Measurements from ENCODE around the gene PER3. TPM values are rescaled to one million over a fixed set of nuclear protein-coding genes. Genes with fewer than 3 reads are reported as not detected.

The PER3 gene
- total and polyA plus RNA-seq, 2 donors from 2014 or later, result 5.1 to 23.8 TPM

DNA sequence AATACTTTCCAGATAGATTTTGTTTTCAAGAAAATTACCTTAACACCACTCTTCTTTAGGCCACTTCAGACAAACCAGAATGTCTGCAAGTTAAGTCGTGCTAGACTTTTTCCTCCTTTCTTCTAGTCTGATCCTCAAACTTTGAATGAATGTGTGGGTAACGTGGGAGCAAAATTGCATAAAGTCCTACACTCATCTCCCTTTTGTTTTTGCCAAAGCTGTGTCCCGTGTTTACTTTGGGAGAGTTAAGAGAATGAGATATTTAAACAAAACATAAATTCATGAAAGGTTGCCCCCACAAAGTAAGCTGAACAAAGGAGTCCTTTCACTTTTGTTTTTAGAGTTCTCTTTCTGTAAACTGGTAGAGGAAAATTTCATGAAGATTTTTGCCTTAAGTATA lies 29.9 kb upstream of the PER3 start:
- Histone ChIP-seq H3K27me3 (ENCODE audit: control insufficient read depth, insufficient read depth, low read length) (no peaks in the 10 kb centered on the region), H3K9ac (ENCODE audit: low read length in 3 of 3) (no peak overlapping the region), H3K36me3 (ENCODE audit: control insufficient read depth in 2 of 3, insufficient read depth in 3 of 3, low read length in 3 of 3) (no peaks in the 10 kb centered on the region), H3K9me3 (ENCODE audit: control insufficient read depth in 2 of 3, insufficient read depth in 1 of 3, low read length in 3 of 3) (no peaks in the 10 kb centered on the region), H3K4me1 (ENCODE audit: control insufficient read depth in 2 of 3, insufficient read depth in 2 of 3, low read depth in 1 of 3, low read length in 3 of 3) (no peaks in the 10 kb centered on the region), H3K4me3 (ENCODE audit: low read length in 3 of 3) (no peak overlapping the region), H3K27ac (ENCODE audit: low read depth in 2 of 2, low read length in 2 of 2) (no peak overlapping the region)
- intact Hi-C loops (cut with DNase I), result no loop called here
- FAIRE-seq (no peak), DNase-seq (no peak)
- TF ChIP-seq, protein P1, sequence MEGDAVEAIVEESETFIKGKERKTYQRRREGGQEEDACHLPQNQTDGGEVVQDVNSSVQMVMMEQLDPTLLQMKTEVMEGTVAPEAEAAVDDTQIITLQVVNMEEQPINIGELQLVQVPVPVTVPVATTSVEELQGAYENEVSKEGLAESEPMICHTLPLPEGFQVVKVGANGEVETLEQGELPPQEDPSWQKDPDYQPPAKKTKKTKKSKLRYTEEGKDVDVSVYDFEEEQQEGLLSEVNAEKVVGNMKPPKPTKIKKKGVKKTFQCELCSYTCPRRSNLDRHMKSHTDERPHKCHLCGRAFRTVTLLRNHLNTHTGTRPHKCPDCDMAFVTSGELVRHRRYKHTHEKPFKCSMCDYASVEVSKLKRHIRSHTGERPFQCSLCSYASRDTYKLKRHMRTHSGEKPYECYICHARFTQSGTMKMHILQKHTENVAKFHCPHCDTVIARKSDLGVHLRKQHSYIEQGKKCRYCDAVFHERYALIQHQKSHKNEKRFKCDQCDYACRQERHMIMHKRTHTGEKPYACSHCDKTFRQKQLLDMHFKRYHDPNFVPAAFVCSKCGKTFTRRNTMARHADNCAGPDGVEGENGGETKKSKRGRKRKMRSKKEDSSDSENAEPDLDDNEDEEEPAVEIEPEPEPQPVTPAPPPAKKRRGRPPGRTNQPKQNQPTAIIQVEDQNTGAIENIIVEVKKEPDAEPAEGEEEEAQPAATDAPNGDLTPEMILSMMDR (IDR thresholded peaks at IDR 0.05; ENCODE audit: borderline replicate concordance, extremely low read depth, insufficient read depth), result no peak

DNA sequence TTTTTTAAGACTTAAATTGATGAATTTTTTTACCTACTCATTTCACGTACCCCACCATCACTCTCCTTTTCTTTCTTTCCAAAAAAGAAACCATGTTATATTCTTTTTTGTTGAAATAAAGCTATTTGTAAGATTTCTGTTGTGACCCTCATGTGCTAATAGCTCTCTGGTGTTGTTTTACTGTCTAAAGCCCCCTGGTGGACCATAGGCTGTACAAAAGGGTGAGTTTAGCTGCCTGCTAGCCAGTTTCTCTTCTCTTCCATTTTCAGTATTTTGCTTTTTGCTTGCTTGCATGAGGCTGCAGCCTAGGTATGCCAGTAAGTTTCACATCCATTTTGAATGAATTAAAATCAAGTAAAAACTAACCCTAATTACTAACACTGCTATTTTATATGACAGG lies 28.6 kb upstream of the PER3 start:
- intact Hi-C loops (cut with DNase I), result no loop called here

DNA sequence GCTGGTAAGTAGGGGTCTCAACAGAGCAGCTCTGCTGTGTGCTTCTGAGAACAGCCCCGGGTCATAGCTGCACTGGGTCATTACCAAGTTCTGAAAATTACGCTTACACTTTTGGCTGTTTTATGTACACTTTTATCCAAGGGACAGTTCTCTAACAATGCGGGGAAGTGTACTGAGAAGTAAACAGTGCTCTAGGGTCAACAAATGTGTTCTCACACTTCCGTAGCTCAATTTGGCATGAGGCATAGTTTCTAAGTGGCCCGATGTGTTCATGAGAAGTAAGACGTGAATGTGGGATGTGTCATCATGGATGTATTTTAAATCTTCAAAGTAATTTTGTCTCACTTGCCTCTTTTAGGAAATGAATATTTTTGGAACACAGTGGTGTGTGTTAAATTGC lies 23.8 kb upstream of the PER3 start:
- no peak for FAIRE-seq
- intact Hi-C loops (cut with DNase I), result no loop called here
- no peak overlapping the region for H3K4me3 ChIP-seq (ENCODE audit: low read length in 3 of 3)
- H3K9ac ChIP-seq (ENCODE audit: low read length in 3 of 3), result no peak overlapping the region
- H3K9me3 ChIP-seq (ENCODE audit: control insufficient read depth in 2 of 3, insufficient read depth in 1 of 3, low read length in 3 of 3), result no peaks in the 10 kb centered on the region
- H3K36me3 ChIP-seq (ENCODE audit: control insufficient read depth in 2 of 3, insufficient read depth in 3 of 3, low read length in 3 of 3), result no peaks in the 10 kb centered on the region
- H3K27ac ChIP-seq (ENCODE audit: low read depth in 2 of 2, low read length in 2 of 2), result no peak overlapping the region
- TF ChIP-seq, protein P1 (IDR thresholded peaks at IDR 0.05; ENCODE audit: borderline replicate concordance, extremely low read depth, insufficient read depth), result no peak
- no peak for DNase-seq
- no peaks in the 10 kb centered on the region for H3K4me1 ChIP-seq (ENCODE audit: control insufficient read depth in 2 of 3, insufficient read depth in 2 of 3, low read depth in 1 of 3, low read length in 3 of 3)
- H3K27me3 ChIP-seq (ENCODE audit: control insufficient read depth, insufficient read depth, low read length), result no peaks in the 10 kb centered on the region

More for the DNA sequence above, 28.6 kb upstream of the PER3 start:
- Histone ChIP-seq H3K9ac (ENCODE audit: low read length in 3 of 3) (no peak overlapping the region), H3K4me3 (ENCODE audit: low read length in 3 of 3) (no peak overlapping the region), H3K4me1 (ENCODE audit: control insufficient read depth in 2 of 3, insufficient read depth in 2 of 3, low read depth in 1 of 3, low read length in 3 of 3) (no peaks in the 10 kb centered on the region), H3K27me3 (ENCODE audit: control insufficient read depth, insufficient read depth, low read length) (no peaks in the 10 kb centered on the region), H3K36me3 (ENCODE audit: control insufficient read depth in 2 of 3, insufficient read depth in 3 of 3, low read length in 3 of 3) (no peaks in the 10 kb centered on the region), H3K9me3 (ENCODE audit: control insufficient read depth in 2 of 3, insufficient read depth in 1 of 3, low read length in 3 of 3) (no peaks in the 10 kb centered on the region), H3K27ac (ENCODE audit: low read depth in 2 of 2, low read length in 2 of 2) (no peak overlapping the region)
- peak in 2 of 5 donors; percentile 40 to 43 for DNase-seq
- TF ChIP-seq, protein P1 (IDR thresholded peaks at IDR 0.05; ENCODE audit: borderline replicate concordance, extremely low read depth, insufficient read depth), result no peak
- FAIRE-seq, result no peak

DNA sequence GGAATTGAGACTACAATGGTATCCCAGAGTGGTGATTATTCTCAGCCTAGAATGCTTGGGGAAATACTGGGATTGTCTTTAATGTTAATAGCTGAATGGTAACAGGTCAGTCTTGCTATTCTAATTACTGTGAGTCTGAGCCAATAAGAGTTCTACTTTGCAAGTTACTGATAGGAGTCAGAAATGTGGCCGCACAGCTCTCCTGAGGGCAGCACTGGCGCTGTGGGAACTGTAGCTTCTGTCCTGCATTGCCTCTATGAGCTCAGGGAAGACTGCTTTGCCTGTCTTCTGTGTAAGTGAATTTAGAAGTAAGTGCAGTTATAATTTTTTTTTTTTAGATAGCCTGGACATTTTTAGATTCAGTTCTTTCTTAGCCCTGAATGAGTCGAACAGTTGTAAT lies 23.0 kb upstream of the PER3 start:
- no peaks in the 10 kb centered on the region for H3K9me3 ChIP-seq (ENCODE audit: control insufficient read depth in 2 of 3, insufficient read depth in 1 of 3, low read length in 3 of 3)
- no peak overlapping the region for H3K4me3 ChIP-seq (ENCODE audit: low read length in 3 of 3)
- H3K27me3 ChIP-seq (ENCODE audit: control insufficient read depth, insufficient read depth, low read length), result no peaks in the 10 kb centered on the region
- H3K27ac ChIP-seq (ENCODE audit: low read depth in 2 of 2, low read length in 2 of 2), result no peak overlapping the region
- no peak for DNase-seq
- no peaks in the 10 kb centered on the region for H3K4me1 ChIP-seq (ENCODE audit: control insufficient read depth in 2 of 3, insufficient read depth in 2 of 3, low read depth in 1 of 3, low read length in 3 of 3)
- intact Hi-C loops (cut with DNase I), result no loop called here
- FAIRE-seq, result no peak
- TF ChIP-seq, protein P1 (IDR thresholded peaks at IDR 0.05; ENCODE audit: borderline replicate concordance, extremely low read depth, insufficient read depth), result no peak
- no peak overlapping the region for H3K9ac ChIP-seq (ENCODE audit: low read length in 3 of 3)
- H3K36me3 ChIP-seq (ENCODE audit: control insufficient read depth in 2 of 3, insufficient read depth in 3 of 3, low read length in 3 of 3), result no peaks in the 10 kb centered on the region
